H4 (cell line): ENCODE measurements around the gene USH1G. TPM values are rescaled to one million over a fixed set of nuclear protein-coding genes. Genes with fewer than 3 reads are reported as not detected.

ENCODE experiments used
- DNase-seq: peaks from one replicate; pipeline ENCODE4 v3.0.0-alpha.2; 2015; ENCODE audit warnings: low spot score
- total RNA-seq: library from RNA; depleted of rRNA; stranded (reverse); fragments of >200 nt; shearing (Covaris generic); gene quantifications from 2 replicates; pipeline ENCODE4 v1.2.3, GENCODE V29; 2014

The USH1G gene
- total RNA-seq, 1 experiment from 2014 or later, result 0.54 TPM

- DNase-seq, result no peak
Observed at GRCh38 chr17:74903671-74904070, 19.4 kb downstream of the USH1G start.

GRCh38 chr17:74903034-74903433 lies 20.0 kb downstream of the USH1G start:
- DNase-seq, result no peak

- no peak for DNase-seq
Observed at GRCh38 chr17:74901353-74902135, 21.5 kb downstream of the USH1G start.

GRCh38 chr17:74900208-74900607 lies 22.8 kb downstream of the USH1G start:
- DNase-seq, result no peak

- DNase-seq, result no peak
Observed at GRCh38 chr17:74898376-74898946, 24.6 kb downstream of the USH1G start.

GRCh38 chr17:74893936-74894671 lies 29.0 kb downstream of the USH1G start:
- DNase-seq, result no peak

GRCh38 chr17:74892974-74893911 lies 29.8 kb downstream of the USH1G start, which contains the start of gene FADS6:
TSS of gene FADS6 (minus strand) at chr17:74893633. CDS start at chr17:74893595, 38 bp downstream.
- DNase-seq, result no peak

GRCh38 chr17:74892013-74892841 lies 30.8 kb downstream of the USH1G start:
- DNase-seq, result no peak

- DNase-seq, result no peak
Observed at GRCh38 chr17:74890554-74890953, 32.5 kb downstream of the USH1G start.

GRCh38 chr17:74888469-74888868 lies 34.6 kb downstream of the USH1G start:
- DNase-seq, result no peak

- DNase-seq, result no peak
Observed at GRCh38 chr17:74883241-74883745, 39.8 kb downstream of the USH1G start.

GRCh38 chr17:74882517-74883240 lies 40.4 kb downstream of the USH1G start:
- DNase-seq, result no peak

- no peak for DNase-seq
Observed at GRCh38 chr17:74881073-74881472, 42.0 kb downstream of the USH1G start.

GRCh38 chr17:74879308-74879707 lies 43.7 kb downstream of the USH1G start:
- no peak for DNase-seq

GRCh38 chr17:74878658-74879057 lies 44.4 kb downstream of the USH1G start:
- DNase-seq, result no peak

GRCh38 chr17:74877592-74878548 lies 45.2 kb downstream of the USH1G start:
- no peak for DNase-seq

GRCh38 chr17:74875977-74876593 lies 47.0 kb downstream of the USH1G start:
- DNase-seq, result no peak
